PC-3 (cell line): ENCODE data around the gene CACNA1B.

Source experiments
- EZH2phosphoT487 ChIP-seq: fragments of 300-600 bp; sonication (generic); IDR thresholded peaks from 2 replicates; pipeline ENCODE4 v1.6.1; 2018; ENCODE audit warnings: mild to moderate bottlenecking, antibody characterized with exemption, low read length, borderline replicate concordance
- TF ChIP-seq, protein P1 (sequence below): fragments of 300-600 bp; sonication (generic); conservative IDR thresholded peaks from 2 replicates; pipeline ENCODE4 v1.5.1; 2017; ENCODE audit warnings: antibody characterized with exemption, low read depth, mild to moderate bottlenecking, low read length

GRCh38 chr9:138122201-138122600 lies 244.6 kb downstream of the CACNA1B start:
- TF ChIP-seq, protein P1, sequence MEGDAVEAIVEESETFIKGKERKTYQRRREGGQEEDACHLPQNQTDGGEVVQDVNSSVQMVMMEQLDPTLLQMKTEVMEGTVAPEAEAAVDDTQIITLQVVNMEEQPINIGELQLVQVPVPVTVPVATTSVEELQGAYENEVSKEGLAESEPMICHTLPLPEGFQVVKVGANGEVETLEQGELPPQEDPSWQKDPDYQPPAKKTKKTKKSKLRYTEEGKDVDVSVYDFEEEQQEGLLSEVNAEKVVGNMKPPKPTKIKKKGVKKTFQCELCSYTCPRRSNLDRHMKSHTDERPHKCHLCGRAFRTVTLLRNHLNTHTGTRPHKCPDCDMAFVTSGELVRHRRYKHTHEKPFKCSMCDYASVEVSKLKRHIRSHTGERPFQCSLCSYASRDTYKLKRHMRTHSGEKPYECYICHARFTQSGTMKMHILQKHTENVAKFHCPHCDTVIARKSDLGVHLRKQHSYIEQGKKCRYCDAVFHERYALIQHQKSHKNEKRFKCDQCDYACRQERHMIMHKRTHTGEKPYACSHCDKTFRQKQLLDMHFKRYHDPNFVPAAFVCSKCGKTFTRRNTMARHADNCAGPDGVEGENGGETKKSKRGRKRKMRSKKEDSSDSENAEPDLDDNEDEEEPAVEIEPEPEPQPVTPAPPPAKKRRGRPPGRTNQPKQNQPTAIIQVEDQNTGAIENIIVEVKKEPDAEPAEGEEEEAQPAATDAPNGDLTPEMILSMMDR: no peak
- no peak for TF ChIP-seq EZH2phosphoT487
